ENCODE results near the gene USP37. TPM values are rescaled to one million over a fixed set of nuclear protein-coding genes. Genes with fewer than 3 reads are reported as not detected.

Gene USP37
- total and polyA plus RNA-seq, 2 of the 13 experiments (the other 11 are each of a cell fraction or from before 2014, with no cell fraction given), result 6.5 to 30.6 TPM

- peak; percentile 49; the same call in 1 of the 2 replicates for TF ChIP-seq ATF6 (CRISPR knock-in tag; conservative IDR thresholded peaks at IDR 0.05)
- TF ChIP-seq NPAS2 (CRISPR knock-in tag; IDR thresholded peaks at IDR 0.05; ENCODE audit: borderline replicate concordance), result no peak
- no peak for TF ChIP-seq SMARCC2 (IDR thresholded peaks at IDR 0.05)
- no peak for TF ChIP-seq ZBTB37 (CRISPR knock-in tag; IDR thresholded peaks at IDR 0.05)
- 0 out of 2 replicates have a peak, but pooled peaks have one; percentile 12 for TF ChIP-seq NCOR1 (IDR thresholded peaks at IDR 0.05; ENCODE audit: borderline replicate concordance, low read length)
- TF ChIP-seq ZNF512 (CRISPR knock-in tag; IDR thresholded peaks at IDR 0.05), result no peak
- TF ChIP-seq ZNF503 (CRISPR knock-in tag; IDR thresholded peaks at IDR 0.05), result no peak; the same call in none of the 2 replicates
- no peak; the same call in 1 of the 2 replicates for TF ChIP-seq GZF1 (CRISPR knock-in tag; IDR thresholded peaks at IDR 0.05)
- 0 out of 2 replicates have a peak, but pooled peaks have one; percentile 33 for TF ChIP-seq MIER2 (CRISPR knock-in tag; IDR thresholded peaks at IDR 0.05)
- TF ChIP-seq ZFP36L1 (CRISPR knock-in tag; IDR thresholded peaks at IDR 0.05), result no peak; the same call in none of the 2 replicates
- TF ChIP-seq ZNF280D (CRISPR knock-in tag; IDR thresholded peaks at IDR 0.05), result no peak
- TF ChIP-seq ZNF75D (CRISPR knock-in tag; IDR thresholded peaks at IDR 0.05; ENCODE audit: borderline replicate concordance), result 0 out of 2 replicates have a peak, but pooled peaks have one; percentile 40
- TF ChIP-seq ATF4 (CRISPR knock-in tag; IDR thresholded peaks at IDR 0.05), result 0 out of 4 replicates have a peak, but pooled peaks of 1 of the 2 experiments have one; percentile 24
- peak; percentile 44; the same call in 1 of the 2 replicates for TF ChIP-seq ZNF34 (CRISPR knock-in tag; IDR thresholded peaks at IDR 0.05; ENCODE audit: borderline replicate concordance)
- peak; percentile 99 for TF ChIP-seq ZBTB7B (CRISPR knock-in tag; IDR thresholded peaks at IDR 0.05)
- TF ChIP-seq RBFOX2 (IDR thresholded peaks at IDR 0.05; ENCODE audit: low read depth, low read length), result peak; percentile 97
These were observed 161.8 kb downstream of the USP37 start (continued) for GRCh38 chr2:218406209-218406948.

All from HepG2 (cell line).